Epithelial cell of proximal tubule (primary cell): ENCODE data around the gene MCF2L. TPM values are rescaled to one million over a fixed set of nuclear protein-coding genes. Genes with fewer than 3 reads are reported as not detected.

Experiments used
- DNase-seq: peaks from one replicate; pipeline ENCODE4 v3.0.0-alpha.2; 2011; ENCODE audit warnings: low read depth
- H3K4me3 ChIP-seq: 2 replicates; pipeline ENCODE4 v1.5.1; 2011; ENCODE audit warnings: low read depth, mild to moderate bottlenecking, low read length
- CTCF ChIP-seq: conservative IDR thresholded peaks from 2 replicates; pipeline ENCODE4 v1.5.1; 2012; ENCODE audit warnings: low read depth, mild to moderate bottlenecking, low read length
- total RNA-seq: library from RNA; depleted of rRNA; stranded (reverse); fragments of >200 nt; gene quantifications from 2 replicates; pipeline ENCODE4 v1.2.3, GENCODE V29; 2015

The MCF2L gene
- total RNA-seq, 1 donor from 2014 or later, result 10.8 TPM

DNA sequence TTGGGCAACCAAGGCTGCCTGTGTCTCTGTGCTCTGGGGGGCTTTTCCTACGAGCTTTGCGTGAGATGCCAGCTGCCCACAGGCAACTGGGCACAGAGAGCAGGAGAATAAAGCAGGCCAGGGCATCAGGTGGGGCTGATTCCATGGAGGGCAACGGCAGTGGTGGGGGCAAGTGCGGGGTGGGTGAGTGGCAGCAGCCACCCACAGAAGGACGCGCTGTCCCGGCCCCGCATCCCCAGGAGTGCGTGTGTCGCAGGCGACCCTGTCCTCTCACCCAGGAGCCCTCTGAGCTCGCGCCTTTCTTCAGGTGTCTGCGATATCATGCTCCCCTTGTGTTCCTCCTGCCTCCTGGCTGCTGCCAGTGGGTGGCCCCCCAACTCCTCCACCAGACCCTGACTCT lies 67.4 kb downstream of the MCF2L start:
- TF ChIP-seq CTCF, result no peak
- DNase-seq, result no peak
- no peak overlapping the region for H3K4me3 ChIP-seq

DNA sequence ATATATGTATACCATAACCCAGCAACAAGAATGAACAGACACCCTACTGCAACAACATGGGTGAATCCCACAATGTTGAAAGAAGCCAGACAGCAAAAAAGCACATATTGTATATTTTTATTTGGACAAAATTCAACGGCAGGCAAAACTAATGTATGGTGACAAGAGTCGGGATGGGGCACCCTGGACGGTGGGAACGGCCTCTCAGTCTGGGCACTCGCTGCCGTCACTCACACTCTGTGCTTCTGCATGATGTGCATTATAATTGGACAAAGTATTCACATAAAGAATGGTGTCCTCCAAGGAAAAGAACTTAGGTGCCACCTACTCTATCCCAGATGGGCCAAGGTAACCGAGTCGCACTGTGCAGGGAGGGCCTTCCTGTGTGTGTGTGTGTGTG lies 71.0 kb downstream of the MCF2L start:
- no peak for TF ChIP-seq CTCF
- H3K4me3 ChIP-seq, result no peak overlapping the region
- no peak for DNase-seq

GRCh38 chr13:113040597-113041292 lies 71.7 kb downstream of the MCF2L start:
- TF ChIP-seq CTCF, result no peak
- no peak for DNase-seq
- H3K4me3 ChIP-seq, result no peak overlapping the region

DNA sequence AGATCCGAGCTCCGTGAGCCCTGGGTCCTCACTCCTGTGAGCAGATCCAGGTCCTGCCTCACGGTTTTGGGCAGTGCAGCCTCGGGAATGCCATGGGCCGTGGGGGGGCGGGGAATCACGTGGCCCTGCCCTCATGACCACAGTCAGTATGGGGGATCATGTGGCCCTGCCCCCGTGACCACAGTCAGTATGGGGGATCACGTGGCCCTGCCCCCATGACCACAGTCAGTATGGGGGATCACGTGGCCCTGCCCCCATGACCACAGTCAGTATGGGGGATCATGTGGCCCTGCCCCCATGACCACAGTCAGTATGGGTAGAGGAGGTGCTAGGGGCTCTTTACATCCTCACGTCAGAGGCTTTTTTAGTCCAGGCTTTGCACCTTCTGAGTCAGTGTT lies 72.3 kb downstream of the MCF2L start:
- no peak for TF ChIP-seq CTCF
- no peak for DNase-seq
- H3K4me3 ChIP-seq, result no peak overlapping the region

- DNase-seq, result no peak
- no peak overlapping the region for H3K4me3 ChIP-seq
- TF ChIP-seq CTCF, result no peak
Observed at GRCh38 chr13:113041896-113042295, 72.9 kb downstream of the MCF2L start.

- no peak for TF ChIP-seq CTCF
- DNase-seq, result no peak
- H3K4me3 ChIP-seq, result no peak overlapping the region
Observed at GRCh38 chr13:113042456-113042855, 73.4 kb downstream of the MCF2L start.

DNA sequence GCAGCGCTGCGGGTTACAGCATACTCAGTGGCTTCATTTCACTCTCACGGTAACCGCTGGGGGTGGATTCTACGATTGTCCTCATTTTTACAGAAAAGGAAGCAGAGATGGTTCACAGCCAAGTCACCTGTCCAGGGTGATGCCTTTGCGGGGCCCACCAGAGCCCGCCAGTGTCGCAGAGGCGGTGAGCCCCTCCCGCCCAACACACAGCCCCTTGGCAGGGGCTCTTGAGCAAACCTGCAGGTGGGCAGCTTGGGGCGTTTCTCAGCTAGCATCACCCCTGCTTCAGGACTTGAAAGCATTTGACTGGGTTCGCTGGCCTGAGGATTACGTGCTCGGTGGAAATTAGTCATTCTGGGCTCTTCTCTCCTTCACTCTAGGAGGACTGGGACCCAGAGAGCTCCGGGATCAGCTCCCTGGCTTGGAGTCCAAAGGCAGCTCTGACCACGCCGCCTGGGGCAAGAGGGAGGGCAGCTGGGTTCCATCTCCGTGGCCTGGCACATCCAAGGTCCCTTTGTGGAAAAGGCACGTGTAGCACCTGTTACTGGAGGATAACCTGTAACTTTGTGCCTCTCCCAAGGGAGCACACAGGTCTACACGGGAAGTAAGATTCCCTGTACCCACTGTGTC lies 74.1 kb downstream of the MCF2L start:
- no peak for TF ChIP-seq CTCF
- DNase-seq, result no peak
- no peak overlapping the region for H3K4me3 ChIP-seq
